Measurements from ENCODE around the gene ACSF2.

GRCh38 chr17:50437409-50437808, 11.4 kb downstream of the ACSF2 start:
- TF ChIP-seq CTCF (IDR thresholded peaks at IDR 0.05) (no peak), EP300 (IDR thresholded peaks at IDR 0.05) (no peak), POLR2AphosphoS5 (IDR thresholded peaks at IDR 0.05) (no peak), POLR2A (IDR thresholded peaks at IDR 0.05) (no peak)
